ENCODE data around the gene CSN3.

The CSN3 gene

GRCh38 chr4:70239884-70240591 is 2.4 kb upstream of the CSN3 start:
- Mint-ChIP-seq H3K9me3 (no peaks in the 10 kb centered on the region), H3K36me3 (no peaks in the 10 kb centered on the region), H3K4me1 (no peaks in the 10 kb centered on the region), H3K27ac (no peak overlapping the region), H3K27me3 (no peaks in the 10 kb centered on the region), H3K4me3 (no peak overlapping the region)
- DNase-seq (ENCODE audit: low spot score in 2 of 2) (no peak), ATAC-seq (ENCODE audit: low read depth) (no peak)

GRCh38 chr4:70243091-70243490 is 694 bp downstream of the CSN3 start:
- no peaks in the 10 kb centered on the region for H3K36me3 Mint-ChIP-seq
- DNase-seq (ENCODE audit: low spot score in 2 of 2) (no peak), ATAC-seq (ENCODE audit: low read depth) (no peak)
- H3K4me3 Mint-ChIP-seq, result no peak overlapping the region
- H3K4me1 Mint-ChIP-seq, result no peaks in the 10 kb centered on the region
- no peak overlapping the region for H3K27ac Mint-ChIP-seq
- no peaks in the 10 kb centered on the region for H3K27me3 Mint-ChIP-seq
- H3K9me3 Mint-ChIP-seq, result no peaks in the 10 kb centered on the region

DNA sequence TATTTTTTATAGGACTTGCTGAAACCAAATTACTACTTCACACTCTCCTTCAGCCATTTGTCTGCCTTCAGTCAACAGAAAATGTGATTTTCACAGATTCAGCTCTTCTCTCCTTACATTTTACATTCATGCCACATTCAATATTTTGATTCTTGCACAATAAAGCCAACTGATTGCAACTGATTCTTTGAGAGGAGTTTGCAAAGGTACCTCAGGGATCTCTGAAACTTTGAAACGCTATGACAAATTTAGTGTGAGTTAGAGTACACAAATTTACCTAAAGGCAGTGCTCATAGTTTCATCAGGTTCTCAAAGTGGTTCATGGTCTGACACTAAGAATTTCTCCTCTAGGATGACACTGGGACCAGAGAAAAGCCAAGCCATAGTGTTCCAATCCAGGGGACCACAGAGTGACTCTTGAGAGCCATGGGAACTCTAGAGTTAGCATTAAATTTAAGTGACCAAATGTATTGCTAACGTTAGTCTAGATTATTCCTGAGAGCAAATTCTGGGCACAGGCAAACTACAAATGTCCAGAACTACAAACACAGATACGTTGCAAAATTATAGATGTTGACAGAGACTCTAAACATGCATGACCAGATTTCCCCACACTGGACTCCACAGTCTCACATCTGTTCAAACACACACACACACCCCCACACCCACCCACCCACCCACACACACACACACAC is 9.0 kb downstream of the CSN3 start:
- DNase-seq (ENCODE audit: low spot score in 2 of 2) (no peak), ATAC-seq (ENCODE audit: low read depth) (no peak)
- Mint-ChIP-seq H3K4me1 (no peaks in the 10 kb centered on the region), H3K36me3 (no peaks in the 10 kb centered on the region), H3K27ac (no peak overlapping the region), H3K27me3 (no peaks in the 10 kb centered on the region), H3K4me3 (no peak overlapping the region), H3K9me3 (peaks cover 3% of the 10 kb centered on the region)

- no peak for ATAC-seq (ENCODE audit: low read depth)
- Mint-ChIP-seq H3K9me3 (peaks cover 3% of the 10 kb centered on the region), H3K4me3 (no peak overlapping the region), H3K36me3 (no peaks in the 10 kb centered on the region), H3K4me1 (no peaks in the 10 kb centered on the region), H3K27me3 (no peaks in the 10 kb centered on the region), H3K27ac (no peak overlapping the region)
- DNase-seq (ENCODE audit: low spot score in 2 of 2), result no peak
Observed at GRCh38 chr4:70251945-70252277, 9.5 kb downstream of the CSN3 start.

- Mint-ChIP-seq H3K4me3 (no peak overlapping the region), H3K4me1 (no peaks in the 10 kb centered on the region), H3K27me3 (no peaks in the 10 kb centered on the region), H3K9me3 (peaks cover 2% of the 10 kb centered on the region), H3K36me3 (no peaks in the 10 kb centered on the region), H3K27ac (no peak overlapping the region)
- no peak for DNase-seq (ENCODE audit: low spot score in 2 of 2)
- ATAC-seq (ENCODE audit: low read depth), result no peak
Observed at GRCh38 chr4:70269674-70270073, 27.3 kb downstream of the CSN3 start.

GRCh38 chr4:70277121-70277520 is 34.7 kb downstream of the CSN3 start:
- DNase-seq (ENCODE audit: low spot score in 2 of 2) (no peak), ATAC-seq (ENCODE audit: low read depth) (no peak)
- no peak overlapping the region for H3K27ac Mint-ChIP-seq
- H3K36me3 Mint-ChIP-seq, result no peaks in the 10 kb centered on the region
- H3K27me3 Mint-ChIP-seq, result no peaks in the 10 kb centered on the region
- peaks cover 2% of the 10 kb centered on the region for H3K9me3 Mint-ChIP-seq
- no peaks in the 10 kb centered on the region for H3K4me1 Mint-ChIP-seq
- H3K4me3 Mint-ChIP-seq, result no peak overlapping the region

GRCh38 chr4:70280567-70280966 is 38.2 kb downstream of the CSN3 start:
- no peak overlapping the region for H3K4me3 Mint-ChIP-seq
- H3K36me3 Mint-ChIP-seq, result no peaks in the 10 kb centered on the region
- H3K4me1 Mint-ChIP-seq, result no peaks in the 10 kb centered on the region
- H3K27ac Mint-ChIP-seq, result no peak overlapping the region
- ATAC-seq (ENCODE audit: low read depth) (no peak), DNase-seq (ENCODE audit: low spot score in 2 of 2) (no peak)
- H3K27me3 Mint-ChIP-seq, result no peaks in the 10 kb centered on the region
- H3K9me3 Mint-ChIP-seq, result no peaks in the 10 kb centered on the region

DNA sequence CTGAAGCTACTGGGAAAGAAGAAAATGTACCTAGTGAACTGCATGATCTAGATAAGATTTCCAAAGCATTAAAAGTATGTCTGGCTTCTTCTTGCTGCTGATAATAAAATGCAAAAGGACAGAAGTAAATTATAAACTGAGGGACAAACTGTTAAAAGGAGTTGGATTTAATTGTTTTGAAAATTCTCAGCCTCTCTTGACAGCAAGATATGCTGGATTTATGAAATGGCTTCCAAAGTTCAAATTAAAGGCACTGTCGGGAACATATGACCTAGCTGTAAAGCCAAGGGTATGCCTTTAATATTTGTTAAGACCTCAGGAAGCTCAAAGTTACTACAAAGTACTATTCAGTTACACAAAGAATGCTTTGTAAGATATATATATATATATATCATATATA is 46.3 kb downstream of the CSN3 start:
- DNase-seq (ENCODE audit: low spot score in 2 of 2) (no peak), ATAC-seq (ENCODE audit: low read depth) (no peak)
- no peak overlapping the region for H3K27ac Mint-ChIP-seq
- H3K4me3 Mint-ChIP-seq, result no peak overlapping the region
- H3K36me3 Mint-ChIP-seq, result no peaks in the 10 kb centered on the region
- no peaks in the 10 kb centered on the region for H3K4me1 Mint-ChIP-seq
- H3K27me3 Mint-ChIP-seq, result no peaks in the 10 kb centered on the region
- H3K9me3 Mint-ChIP-seq, result peaks cover 2% of the 10 kb centered on the region

DNA sequence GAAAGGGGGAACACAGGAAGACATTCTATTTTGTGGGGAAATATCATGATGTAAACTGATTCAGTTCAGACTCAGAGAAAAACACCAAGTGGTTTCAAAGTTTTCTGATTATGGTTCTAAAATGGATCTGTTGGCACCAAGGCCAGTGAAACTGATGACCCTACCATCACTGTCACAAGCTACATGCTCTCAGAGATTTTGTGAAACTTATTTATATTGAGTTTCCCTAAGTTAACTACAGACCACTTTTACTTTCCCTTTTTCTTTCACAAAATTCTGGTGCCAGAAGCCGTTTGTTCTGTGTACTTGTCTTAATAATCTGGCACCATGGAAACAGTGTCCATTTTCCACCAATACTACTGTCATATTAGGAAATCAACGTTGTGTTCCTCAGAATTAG is 48.9 kb downstream of the CSN3 start:
- Mint-ChIP-seq H3K27ac (no peak overlapping the region), H3K4me3 (no peak overlapping the region), H3K4me1 (no peaks in the 10 kb centered on the region), H3K27me3 (no peaks in the 10 kb centered on the region), H3K9me3 (peaks cover 2% of the 10 kb centered on the region), H3K36me3 (no peaks in the 10 kb centered on the region)
- DNase-seq (ENCODE audit: low spot score in 2 of 2) (no peak), ATAC-seq (ENCODE audit: low read depth) (no peak)

- H3K4me3 Mint-ChIP-seq, result no peak overlapping the region
- no peaks in the 10 kb centered on the region for H3K9me3 Mint-ChIP-seq
- DNase-seq (ENCODE audit: low spot score in 2 of 2) (no peak), ATAC-seq (ENCODE audit: low read depth) (no peak)
- H3K27ac Mint-ChIP-seq, result no peak overlapping the region
- no peaks in the 10 kb centered on the region for H3K27me3 Mint-ChIP-seq
- H3K36me3 Mint-ChIP-seq, result no peaks in the 10 kb centered on the region
- no peaks in the 10 kb centered on the region for H3K4me1 Mint-ChIP-seq
Observed at GRCh38 chr4:70297576-70297975, 55.2 kb downstream of the CSN3 start.

DNA sequence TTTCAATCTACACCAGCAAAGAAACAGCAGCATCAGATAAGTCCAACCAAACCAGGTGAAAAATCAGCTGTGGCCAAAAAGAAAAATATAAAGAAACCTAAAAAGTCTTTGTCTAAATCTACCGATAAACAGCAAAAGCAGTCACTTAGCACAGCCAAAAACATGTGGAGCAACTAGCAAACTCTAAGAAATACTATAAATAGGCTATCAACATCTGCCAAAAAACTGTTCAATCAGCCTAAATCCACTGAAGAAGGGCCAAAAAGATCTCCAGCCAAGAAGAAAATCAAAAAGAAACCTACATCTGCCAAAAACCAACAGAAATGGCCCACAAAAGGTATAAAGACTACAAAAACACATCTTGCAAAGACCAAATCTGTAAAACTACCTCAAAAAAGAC is 55.7 kb downstream of the CSN3 start:
- no peak overlapping the region for H3K4me3 Mint-ChIP-seq
- H3K4me1 Mint-ChIP-seq, result no peaks in the 10 kb centered on the region
- no peak for ATAC-seq (ENCODE audit: low read depth)
- no peak overlapping the region for H3K27ac Mint-ChIP-seq
- no peak for DNase-seq (ENCODE audit: low spot score in 2 of 2)
- H3K36me3 Mint-ChIP-seq, result no peaks in the 10 kb centered on the region
- H3K9me3 Mint-ChIP-seq, result no peaks in the 10 kb centered on the region
- H3K27me3 Mint-ChIP-seq, result no peaks in the 10 kb centered on the region

- Mint-ChIP-seq H3K27ac (no peak overlapping the region), H3K27me3 (no peaks in the 10 kb centered on the region), H3K4me1 (no peaks in the 10 kb centered on the region), H3K9me3 (no peaks in the 10 kb centered on the region), H3K4me3 (no peak overlapping the region), H3K36me3 (no peaks in the 10 kb centered on the region)
- no peak for ATAC-seq (ENCODE audit: low read depth)
- no peak for DNase-seq (ENCODE audit: low spot score in 2 of 2)
Observed at GRCh38 chr4:70299643-70300042, 57.2 kb downstream of the CSN3 start.

DNA sequence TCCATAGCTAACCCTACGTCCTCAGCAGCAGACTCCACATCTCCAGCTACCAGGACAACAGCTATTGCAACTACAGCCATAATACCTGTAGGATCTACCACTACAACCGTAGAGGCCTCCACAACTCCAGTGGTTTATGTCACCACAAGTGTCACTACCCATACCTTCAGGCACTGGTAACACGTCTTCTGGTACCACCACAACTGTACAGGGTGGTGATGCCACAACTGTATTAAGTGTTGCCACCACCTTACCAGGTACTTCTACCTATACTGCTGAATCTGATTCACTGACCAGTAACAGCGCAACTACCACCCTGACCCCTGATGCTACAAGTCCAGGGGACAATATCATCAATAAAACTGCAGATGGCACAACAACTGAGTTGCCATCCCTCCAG is 57.8 kb downstream of the CSN3 start:
- no peaks in the 10 kb centered on the region for H3K9me3 Mint-ChIP-seq
- no peak overlapping the region for H3K27ac Mint-ChIP-seq
- no peaks in the 10 kb centered on the region for H3K27me3 Mint-ChIP-seq
- H3K4me1 Mint-ChIP-seq, result no peaks in the 10 kb centered on the region
- no peaks in the 10 kb centered on the region for H3K36me3 Mint-ChIP-seq
- H3K4me3 Mint-ChIP-seq, result no peak overlapping the region
- ATAC-seq (ENCODE audit: low read depth) (no peak), DNase-seq (ENCODE audit: low spot score in 2 of 2) (no peak)

Measured in memory B cell (primary cell).